MCF 10A (cell line): ENCODE data around the gene LEO1. TPM values are rescaled to one million over a fixed set of nuclear protein-coding genes. Genes with fewer than 3 reads are reported as not detected.

ENCODE experiments used
- BruUV-seq: library from RNA; stranded (reverse); fragments of 400-500 nt; replicated peaks from 2 replicates; lab custom pipeline; 2021; lab: Mats Ljungman, UMichigan
- CTCF ChIA-PET: fragments of 300-600 bp; sonication (Branson Sonifier 250); formaldehyde crosslinking; extraction: SDS; loops from one replicate; lab custom pipeline; 2021; ENCODE audit warnings: antibody characterized with exemption, inconsistent platforms; lab: Yijun Ruan, JAX
- POLR2A ChIA-PET: fragments of 300-600, 350-650 bp; sonication (Branson Sonifier 250); formaldehyde crosslinking; extraction: SDS; loops from one replicate; lab custom pipeline; 2020; ENCODE audit warnings: antibody characterized with exemption, inconsistent platforms; lab: Yijun Ruan, JAX
- DNase-seq: peaks from one replicate; pipeline ENCODE4 v3.0.0-alpha.2; 2018; ENCODE audit not compliant: unreplicated experiment
- H3K27ac Mint-ChIP-seq: one replicate; pipeline ENCODE4 v1.8.0; 2022; ENCODE audit warnings: mild to moderate bottlenecking, low read depth, mixed read lengths; ENCODE audit not compliant: unreplicated experiment
- H3K27me3 Mint-ChIP-seq: one replicate; pipeline ENCODE4 v1.8.0; 2022; ENCODE audit warnings: mixed read lengths; ENCODE audit not compliant: insufficient read depth, unreplicated experiment
- H3K36me3 Mint-ChIP-seq: one replicate; pipeline ENCODE4 v1.8.0; 2022; ENCODE audit warnings: mild to moderate bottlenecking, moderate library complexity, mixed read lengths; ENCODE audit not compliant: insufficient read depth, unreplicated experiment
- H3K4me1 Mint-ChIP-seq: one replicate; pipeline ENCODE4 v1.8.0; 2022; ENCODE audit warnings: mixed read lengths; ENCODE audit not compliant: insufficient read depth, unreplicated experiment
- H3K4me3 Mint-ChIP-seq: one replicate; pipeline ENCODE4 v1.8.0; 2022; ENCODE audit warnings: mild to moderate bottlenecking, moderate library complexity, mixed read lengths; ENCODE audit not compliant: unreplicated experiment
- H3K9me3 Mint-ChIP-seq: one replicate; pipeline ENCODE4 v1.8.0; 2022; ENCODE audit warnings: mixed read lengths; ENCODE audit not compliant: unreplicated experiment
- CTCF ChIP-seq: fragments of 200-600 bp; IDR thresholded peaks from one replicate; pipeline ENCODE4 v1.8.0; 2022; ENCODE audit warnings: antibody characterized with exemption, mild to moderate bottlenecking; ENCODE audit not compliant: unreplicated experiment
- intact Hi-C: fragments of 100-400 bp; cut with micrococcal nuclease; formaldehyde crosslinking; loops from 2 replicates; pipeline ENCODE4 v1.14.1; 2022
- total RNA-seq: library from RNA; stranded (reverse); gene quantifications from 2 replicates; pipeline ENCODE4 v1.2.3, GENCODE V29; 2022

The LEO1 gene
- total RNA-seq, 1 experiment from 2014 or later = 24.2 TPM

DNA sequence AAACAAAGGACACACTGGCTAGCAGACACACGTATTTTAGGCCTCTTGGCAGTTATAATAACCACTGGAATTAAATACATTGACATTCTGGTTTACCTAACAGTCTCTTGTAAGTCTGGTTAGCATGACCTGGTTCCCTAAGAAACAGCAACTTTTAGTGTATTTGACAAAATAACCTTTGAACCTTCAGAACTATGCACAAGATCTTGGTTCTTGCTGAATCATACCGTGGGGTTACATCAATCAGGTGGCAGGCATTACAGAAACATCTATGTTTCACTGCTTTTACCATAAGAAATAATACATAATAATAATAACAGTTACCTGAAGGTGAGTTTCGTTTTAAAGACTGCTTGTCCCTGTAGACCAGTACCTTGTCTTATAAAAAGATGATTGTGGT, 18.8 kb downstream of the LEO1 start:
- BruUV-seq = no TSS peak
- no peaks in the 10 kb centered on the region for H3K27me3 Mint-ChIP-seq

DNA sequence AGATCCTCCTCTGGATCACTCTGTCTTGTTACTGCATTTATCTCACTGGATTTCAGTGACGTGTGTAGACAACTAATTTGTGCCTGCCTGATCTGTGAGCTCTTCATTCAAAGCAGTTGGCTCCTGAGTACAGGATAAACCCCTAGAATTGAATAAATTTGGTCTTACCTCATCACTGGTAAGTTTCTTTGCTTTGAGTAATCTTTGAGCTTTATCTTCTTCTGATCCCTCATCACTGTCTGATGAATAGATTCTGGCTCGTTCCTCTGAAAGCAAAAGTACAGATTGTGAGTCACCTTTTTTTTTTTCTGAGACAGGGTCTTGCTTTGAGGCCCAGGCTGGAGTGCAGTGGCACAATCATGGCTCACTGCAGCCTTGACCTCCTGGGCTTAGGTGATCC, 24.5 kb downstream of the LEO1 start:
- H3K36me3 Mint-ChIP-seq = peaks cover 83% of the 10 kb centered on the region
- BruUV-seq = no TSS peak
- intact Hi-C loops = no loop called here
- CTCF ChIA-PET = interaction anchor here (0.6 to 1.0 kb wide), 4 partner anchors 8 to 285 kb away, joined by 3 to 5 read pairs (median 4); no protein-coding TSS in a partner anchor
- no peaks in the 10 kb centered on the region for H3K9me3 Mint-ChIP-seq
- no peak overlapping the region for H3K27ac Mint-ChIP-seq
- no peaks in the 10 kb centered on the region for H3K27me3 Mint-ChIP-seq
- DNase-seq = no peak
- POLR2A ChIA-PET = interaction anchor here (0.6 kb wide), 1 partner anchor 21 kb away, joined by 3 read pairs; no protein-coding TSS in a partner anchor
- no peaks in the 10 kb centered on the region for H3K4me1 Mint-ChIP-seq
- TF ChIP-seq CTCF = no peak
- H3K4me3 Mint-ChIP-seq = no peak overlapping the region

More for the DNA sequence above, 18.8 kb downstream of the LEO1 start:
- ChIA-PET CTCF (no interaction called here), POLR2A (no interaction called here)
- no peak for TF ChIP-seq CTCF
- DNase-seq = no peak
- intact Hi-C loops = no loop called here
- H3K36me3 Mint-ChIP-seq = peaks cover 84% of the 10 kb centered on the region
- no peak overlapping the region for H3K27ac Mint-ChIP-seq
- H3K4me1 Mint-ChIP-seq = no peaks in the 10 kb centered on the region
- no peaks in the 10 kb centered on the region for H3K9me3 Mint-ChIP-seq
- no peak overlapping the region for H3K4me3 Mint-ChIP-seq

GRCh38 chr15:51939216-51939615, 32.4 kb downstream of the LEO1 start:
- H3K27me3 Mint-ChIP-seq = no peaks in the 10 kb centered on the region
- no peaks in the 10 kb centered on the region for H3K9me3 Mint-ChIP-seq
- ChIA-PET CTCF (interaction anchor here (0.6 kb wide), 2 partner anchors 21 to 172 kb away, joined by 3 read pairs; no protein-coding TSS in a partner anchor), POLR2A (no interaction called here)
- H3K27ac Mint-ChIP-seq = no peak overlapping the region
- H3K4me3 Mint-ChIP-seq = no peak overlapping the region
- no TSS peak for BruUV-seq
- no peaks in the 10 kb centered on the region for H3K4me1 Mint-ChIP-seq
- no peak for DNase-seq
- no peak for TF ChIP-seq CTCF
- intact Hi-C loops = no loop called here
- H3K36me3 Mint-ChIP-seq = peaks cover 91% of the 10 kb centered on the region

GRCh38 chr15:51938286-51938685, 33.3 kb downstream of the LEO1 start:
- Mint-ChIP-seq H3K9me3 (no peaks in the 10 kb centered on the region), H3K36me3 (peaks cover 91% of the 10 kb centered on the region), H3K4me3 (no peak overlapping the region), H3K27ac (no peak overlapping the region), H3K27me3 (no peaks in the 10 kb centered on the region), H3K4me1 (no peaks in the 10 kb centered on the region)
- BruUV-seq = no TSS peak
- ChIA-PET CTCF (no interaction called here), POLR2A (interaction anchor here (0.7 kb wide), 1 partner anchor 12 kb away, joined by 3 read pairs; no protein-coding TSS in a partner anchor)
- intact Hi-C loops = no loop called here
- no peak for TF ChIP-seq CTCF
- no peak for DNase-seq
